Measurements from ENCODE around the gene JAKMIP1. TPM values are rescaled to one million over a fixed set of nuclear protein-coding genes. Genes with fewer than 3 reads are reported as not detected.

JAKMIP1 gene
- total RNA-seq, 1 experiment from 2014 or later: not detected

GRCh38 chr4:6196324-6196723, 4.0 kb downstream of the JAKMIP1 start:
- H2AFZ ChIP-seq (ENCODE audit: low read depth, low read length, poor library complexity, severe bottlenecking): no peak overlapping the region
- CTCF ChIA-PET: no interaction called here
- H3K4me2 ChIP-seq (ENCODE audit: low read length): no peak overlapping the region
- no peaks in the 10 kb centered on the region for H3K4me1 ChIP-seq (ENCODE audit: control insufficient read depth in 1 of 2, insufficient read depth in 2 of 2, low read length in 2 of 2)
- no peak for ATAC-seq
- no peaks in the 10 kb centered on the region for H4K20me1 ChIP-seq (ENCODE audit: insufficient read depth)
- intact Hi-C loops (cut with micrococcal nuclease): no loop called here
- DNase-seq (ENCODE audit: low read depth, low spot score): no peak
- no peak overlapping the region for H3K9ac ChIP-seq (ENCODE audit: low read length)
- RAD21 ChIA-PET (ENCODE audit: low non-redundant PET in 1 of 2, low total read pairs in 2 of 2, uncharacterized antibody in 2 of 2, unreplicated experiment in 2 of 2): no interaction called here
- BruUV-seq (replicated peaks): no TSS peak
- TF ChIP-seq POLR2AphosphoS5 (IDR thresholded peaks at IDR 0.05; ENCODE audit: low read depth, low read length): no peak
- TF ChIP-seq ATF3 (IDR thresholded peaks at IDR 0.05): no peak
- no peak for TF ChIP-seq FOSL1 (IDR thresholded peaks at IDR 0.05; ENCODE audit: low read depth)
- TF ChIP-seq TCF7L2 (IDR thresholded peaks at IDR 0.05; ENCODE audit: borderline replicate concordance, extremely low read depth, insufficient read depth, insufficient read length): no peak
- TF ChIP-seq ZBTB33 (IDR thresholded peaks at IDR 0.05; ENCODE audit: extremely low read depth, insufficient replicate concordance, low read length): no peak
- TF ChIP-seq ELF1 (IDR thresholded peaks at IDR 0.05; ENCODE audit: borderline replicate concordance, low read depth): no peak
- TF ChIP-seq CEBPB (IDR thresholded peaks at IDR 0.05; ENCODE audit: low read depth): no peak
- no peak for TF ChIP-seq ZFX (IDR thresholded peaks at IDR 0.05)
- TF ChIP-seq REST (IDR thresholded peaks at IDR 0.05; ENCODE audit: low read depth): no peak
- TF ChIP-seq SRF (IDR thresholded peaks at IDR 0.05; ENCODE audit: low read depth): no peak
- no peak for TF ChIP-seq EZH2phosphoT487 (IDR thresholded peaks at IDR 0.05; ENCODE audit: borderline replicate concordance)
- no peak for TF ChIP-seq YY1 (IDR thresholded peaks at IDR 0.05; ENCODE audit: extremely low read depth, insufficient replicate concordance, low read depth, low read length)
- TF ChIP-seq SP1 (IDR thresholded peaks at IDR 0.05; ENCODE audit: low read depth): no peak
- no peaks in the 10 kb centered on the region for H3K9me3 ChIP-seq (ENCODE audit: control insufficient read depth in 1 of 2, insufficient read depth in 1 of 2, low read depth in 1 of 2, low read length in 2 of 2)
- no peak overlapping the region for H3K4me3 ChIP-seq (replicated peaks in 1 of 2; ENCODE audit: low read depth in 1 of 2, low read length in 2 of 2)
- H3K27ac ChIP-seq (ENCODE audit: low read depth, low read length): no peak overlapping the region
- H3K79me2 ChIP-seq (ENCODE audit: insufficient read depth, low read length): no peaks in the 10 kb centered on the region
- POLR2A ChIA-PET: no interaction called here
- H3K9me2 ChIP-seq (ENCODE audit: insufficient read depth): no peaks in the 10 kb centered on the region
- no peaks in the 10 kb centered on the region; the same call in 1 of the 2 replicates for H3K27me3 ChIP-seq (ENCODE audit: insufficient read depth, low read length)
- no peaks in the 10 kb centered on the region for H3K36me3 ChIP-seq (ENCODE audit: control insufficient read depth in 1 of 2, insufficient read depth in 2 of 2, low read length in 2 of 2)
